Measurements from ENCODE around the gene RASD2.

DNA sequence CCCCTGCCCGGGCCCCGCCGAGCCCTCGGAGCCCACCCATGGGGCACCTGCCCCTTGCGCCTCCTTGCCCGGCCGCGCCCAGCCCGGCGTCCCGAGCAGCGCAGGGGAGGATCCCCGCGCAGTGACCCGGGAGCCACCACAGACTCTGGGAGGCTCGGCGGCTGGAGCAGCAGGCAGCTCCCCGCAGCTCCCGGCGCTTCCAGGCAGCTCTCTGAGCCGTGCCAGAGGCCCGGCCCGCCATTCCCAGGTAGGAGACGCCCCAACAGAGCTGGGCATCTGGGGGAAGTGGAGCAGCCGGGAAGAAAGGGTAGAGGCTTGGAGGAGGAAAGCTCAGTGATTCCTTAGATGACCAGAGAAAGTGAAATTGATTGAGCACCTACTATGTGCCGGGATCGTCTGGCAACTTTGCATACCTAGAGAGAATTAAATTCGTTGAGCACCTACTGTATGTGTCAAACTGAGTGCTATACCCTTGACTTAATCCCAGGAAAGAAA lies 670 bp downstream of the RASD2 start:
- TF ChIP-seq, protein P1, sequence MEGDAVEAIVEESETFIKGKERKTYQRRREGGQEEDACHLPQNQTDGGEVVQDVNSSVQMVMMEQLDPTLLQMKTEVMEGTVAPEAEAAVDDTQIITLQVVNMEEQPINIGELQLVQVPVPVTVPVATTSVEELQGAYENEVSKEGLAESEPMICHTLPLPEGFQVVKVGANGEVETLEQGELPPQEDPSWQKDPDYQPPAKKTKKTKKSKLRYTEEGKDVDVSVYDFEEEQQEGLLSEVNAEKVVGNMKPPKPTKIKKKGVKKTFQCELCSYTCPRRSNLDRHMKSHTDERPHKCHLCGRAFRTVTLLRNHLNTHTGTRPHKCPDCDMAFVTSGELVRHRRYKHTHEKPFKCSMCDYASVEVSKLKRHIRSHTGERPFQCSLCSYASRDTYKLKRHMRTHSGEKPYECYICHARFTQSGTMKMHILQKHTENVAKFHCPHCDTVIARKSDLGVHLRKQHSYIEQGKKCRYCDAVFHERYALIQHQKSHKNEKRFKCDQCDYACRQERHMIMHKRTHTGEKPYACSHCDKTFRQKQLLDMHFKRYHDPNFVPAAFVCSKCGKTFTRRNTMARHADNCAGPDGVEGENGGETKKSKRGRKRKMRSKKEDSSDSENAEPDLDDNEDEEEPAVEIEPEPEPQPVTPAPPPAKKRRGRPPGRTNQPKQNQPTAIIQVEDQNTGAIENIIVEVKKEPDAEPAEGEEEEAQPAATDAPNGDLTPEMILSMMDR (conservative IDR thresholded peaks at IDR 0.05 in 1 of 2, IDR thresholded peaks at IDR 0.05 in 1 of 2; ENCODE audit: low read depth in 1 of 2, low read length in 2 of 2), result no peak
- TF ChIP-seq EZH2 (IDR thresholded peaks at IDR 0.05; ENCODE audit: low read length, missing control alignments), result peak; percentile 65

Data from fibroblast of lung (primary cell).